HG03520 (cell line): ENCODE data around the gene CHURC1.

ENCODE experiments used
- ATAC-seq: cut with Tn5 transposase; IDR thresholded peaks from one replicate; pipeline ENCODE4 v1.9.1; 2021; ENCODE audit warnings: mild to moderate bottlenecking, moderate library complexity; ENCODE audit not compliant: unreplicated experiment

CHURC1 gene

DNA sequence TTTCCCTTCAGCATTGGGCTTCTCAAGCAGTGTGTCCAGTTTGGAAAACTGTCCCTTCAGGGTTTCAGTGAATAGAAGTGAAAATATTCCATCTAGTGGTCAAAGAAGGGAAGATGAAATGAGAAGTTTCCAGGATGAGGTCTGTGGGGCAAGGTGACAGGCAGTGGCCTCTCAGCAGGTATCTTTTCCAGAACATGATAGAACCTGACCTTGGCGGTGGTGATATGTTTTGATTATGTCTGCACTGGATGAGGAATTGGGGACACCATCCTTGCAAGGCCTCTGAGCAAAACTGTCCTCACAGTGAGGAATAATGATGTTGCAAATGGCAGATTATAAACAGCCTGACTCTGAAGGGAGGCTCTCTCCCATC lies 23.6 kb downstream of the CHURC1 start:
- ATAC-seq = no peak

DNA sequence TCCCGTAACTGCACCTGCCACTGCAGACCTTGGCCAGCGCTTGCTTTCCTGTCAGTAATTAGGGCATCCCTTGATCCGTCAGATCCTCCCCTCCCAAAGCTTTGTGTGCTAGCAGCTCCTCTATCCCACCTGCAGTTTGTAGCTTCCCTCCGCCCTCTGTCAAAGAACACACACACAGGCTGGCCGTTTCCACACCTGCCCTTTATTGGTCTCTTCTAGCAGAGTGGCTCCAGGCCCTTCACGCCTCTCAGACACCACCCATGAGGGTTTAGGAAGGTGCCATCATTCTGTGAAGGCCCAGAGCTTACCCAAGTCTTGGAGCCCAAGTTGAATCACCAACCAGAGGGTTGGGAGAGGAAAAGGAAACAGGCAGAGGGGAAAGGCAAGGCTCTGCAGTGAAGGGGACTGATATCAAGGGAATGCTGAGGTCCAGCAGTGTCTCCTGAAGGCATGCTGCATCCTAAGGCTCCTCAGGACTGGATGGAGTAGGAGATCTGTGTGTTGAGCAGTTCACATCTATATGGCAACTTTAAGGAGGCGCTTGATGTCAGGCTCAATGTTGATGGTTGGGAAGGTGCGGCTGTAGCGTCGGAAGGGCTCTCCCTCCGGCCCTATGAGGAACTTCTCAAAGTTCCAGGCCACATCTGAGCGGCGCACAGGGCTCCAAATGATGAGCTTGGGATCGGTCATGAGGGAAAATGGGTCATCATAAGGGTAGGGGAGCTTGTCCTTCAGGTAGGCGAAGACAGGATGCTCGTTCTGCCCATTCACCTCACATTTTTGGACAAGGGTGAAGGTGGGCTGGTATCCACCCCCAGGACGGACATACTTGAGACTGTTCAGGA lies 24.9 kb downstream of the CHURC1 start:
- ATAC-seq = no peak

DNA sequence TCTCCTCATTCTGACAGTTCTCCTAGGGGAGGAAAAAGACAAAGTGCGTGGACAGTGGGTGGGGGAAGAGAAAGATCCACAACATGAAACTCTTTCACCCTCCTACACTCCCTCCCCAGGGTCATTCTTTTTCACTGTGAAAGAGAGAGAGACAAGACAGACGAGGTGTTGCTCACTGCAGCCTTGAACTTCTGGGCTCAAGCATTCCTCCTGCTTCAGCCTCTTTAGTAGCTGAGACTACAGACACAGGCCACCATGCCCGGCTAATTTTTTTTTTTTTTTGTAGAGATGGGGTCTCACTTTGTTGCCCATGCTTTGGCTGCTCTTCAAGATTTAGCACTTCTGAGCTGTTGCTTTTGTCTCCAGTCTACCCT lies 25.5 kb downstream of the CHURC1 start:
- ATAC-seq = no peak

DNA sequence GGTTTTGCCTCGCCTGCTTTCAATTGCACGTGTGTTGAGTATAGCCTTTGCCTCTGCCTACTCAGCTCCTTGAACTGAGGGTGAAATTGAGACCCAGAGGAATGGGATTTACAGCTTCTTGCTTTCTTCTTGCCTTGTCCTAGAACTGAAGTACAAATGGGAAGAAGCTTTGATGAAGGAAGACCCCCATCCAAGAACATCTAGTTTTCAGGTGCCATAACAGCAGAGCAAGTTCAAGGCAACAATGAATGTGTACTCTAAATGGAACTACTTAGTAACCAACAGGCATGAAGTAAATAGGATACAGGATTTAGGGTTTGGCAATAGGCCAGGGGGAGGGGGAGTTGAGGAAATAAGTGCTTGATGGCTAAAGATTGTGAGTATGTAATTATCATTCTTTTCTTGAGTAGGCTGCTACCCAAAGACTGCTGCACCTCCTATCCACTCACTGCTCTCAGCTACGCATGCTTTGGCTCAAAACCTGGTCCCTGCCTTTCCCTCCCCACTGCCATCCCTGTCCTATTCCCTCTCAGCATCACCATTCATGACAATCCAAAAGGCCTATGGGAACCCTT lies 26.2 kb downstream of the CHURC1 start:
- ATAC-seq = no peak

DNA sequence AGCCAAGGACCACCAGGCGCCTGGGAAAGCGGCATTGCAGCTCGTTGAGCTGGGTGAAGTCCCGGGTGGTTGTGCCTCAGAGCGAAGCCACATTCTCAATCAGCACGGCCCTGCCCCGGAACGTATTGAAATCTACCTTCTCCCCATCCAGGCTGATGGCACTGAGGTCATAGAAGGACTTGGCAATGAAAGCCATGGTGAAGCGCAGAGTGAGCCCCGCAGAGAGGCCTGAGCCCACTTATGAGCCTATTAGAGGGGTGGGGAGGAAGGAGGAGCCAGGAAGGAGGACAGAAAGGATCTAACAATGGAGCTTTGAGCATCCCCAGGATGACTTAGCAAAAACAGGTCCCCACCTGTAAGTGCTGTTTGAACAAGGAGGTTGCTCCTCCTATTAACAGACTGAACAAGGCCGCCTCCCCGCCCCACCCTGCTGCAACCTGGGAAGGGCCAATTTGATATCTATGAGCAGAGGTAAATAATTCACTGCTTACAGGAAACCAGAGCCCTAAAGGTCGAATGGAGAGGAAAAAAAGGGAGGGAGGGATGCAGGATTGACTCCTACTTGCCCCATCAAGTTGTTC lies 28.4 kb downstream of the CHURC1 start, which contains the start of gene GPX2:
Gene GPX2 (minus strand): TSS at position 215 of the 581 bp plus-strand sequence. CDS start 19 bp downstream, at position 196.
- no peak for ATAC-seq

DNA sequence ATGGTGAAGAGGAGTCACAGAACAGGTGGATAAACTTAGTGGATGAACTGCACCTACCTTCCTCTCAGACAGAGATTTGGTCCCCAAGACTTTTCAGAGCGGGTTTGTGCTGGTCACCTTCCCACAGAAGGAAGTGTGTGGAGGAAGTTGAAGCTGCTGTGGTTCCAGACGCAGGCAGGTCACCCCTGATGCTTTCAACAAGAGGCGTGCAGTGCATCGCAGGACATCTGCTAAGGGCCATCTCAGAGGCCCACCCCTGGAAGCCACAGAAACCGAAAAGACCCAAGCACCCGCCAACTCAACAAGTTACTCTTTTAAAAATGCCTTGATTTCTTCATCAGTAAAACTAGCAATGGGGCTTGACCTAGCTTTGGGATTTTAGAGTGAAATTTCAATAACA lies 29.3 kb downstream of the CHURC1 start:
- ATAC-seq = no peak

DNA sequence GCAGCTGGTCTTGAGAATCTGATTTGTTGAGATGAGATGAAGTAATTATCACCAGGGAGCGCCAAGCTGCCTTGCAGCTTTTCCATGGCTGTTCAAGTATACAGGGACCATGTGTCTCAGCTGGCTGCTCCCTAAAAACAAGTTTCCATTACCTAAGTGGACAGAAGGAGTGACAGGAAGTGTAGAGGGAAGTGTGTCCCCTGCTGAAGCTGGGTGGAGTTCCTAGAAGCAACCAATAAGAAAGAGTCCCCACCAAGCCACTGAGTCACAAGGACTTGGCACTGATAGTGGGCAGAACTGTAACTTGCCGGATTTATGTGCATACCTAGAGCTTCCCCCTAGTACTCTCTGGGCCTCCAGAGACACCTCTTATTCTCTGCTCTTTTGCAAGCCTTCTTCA lies 29.8 kb downstream of the CHURC1 start:
- no peak for ATAC-seq

DNA sequence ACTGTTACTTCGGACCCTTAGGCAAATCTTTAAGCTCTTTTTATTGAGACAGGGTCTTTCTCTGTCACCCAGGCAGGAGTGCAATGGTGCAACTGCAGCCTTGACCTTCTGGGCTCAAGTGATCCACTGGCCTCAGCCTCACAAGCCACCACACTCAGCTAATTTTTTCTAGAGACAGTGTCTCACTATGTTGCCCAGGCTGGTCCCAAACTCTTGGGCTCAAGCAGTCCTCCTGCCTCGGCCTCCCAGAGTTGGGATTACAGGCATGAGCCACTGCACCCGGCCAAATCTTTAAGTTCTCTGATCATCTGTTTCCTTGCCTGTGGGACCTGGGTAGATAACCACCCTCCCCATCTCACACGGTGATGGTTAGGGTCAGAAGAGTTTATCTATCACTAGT lies 30.6 kb downstream of the CHURC1 start:
- no peak for ATAC-seq

DNA sequence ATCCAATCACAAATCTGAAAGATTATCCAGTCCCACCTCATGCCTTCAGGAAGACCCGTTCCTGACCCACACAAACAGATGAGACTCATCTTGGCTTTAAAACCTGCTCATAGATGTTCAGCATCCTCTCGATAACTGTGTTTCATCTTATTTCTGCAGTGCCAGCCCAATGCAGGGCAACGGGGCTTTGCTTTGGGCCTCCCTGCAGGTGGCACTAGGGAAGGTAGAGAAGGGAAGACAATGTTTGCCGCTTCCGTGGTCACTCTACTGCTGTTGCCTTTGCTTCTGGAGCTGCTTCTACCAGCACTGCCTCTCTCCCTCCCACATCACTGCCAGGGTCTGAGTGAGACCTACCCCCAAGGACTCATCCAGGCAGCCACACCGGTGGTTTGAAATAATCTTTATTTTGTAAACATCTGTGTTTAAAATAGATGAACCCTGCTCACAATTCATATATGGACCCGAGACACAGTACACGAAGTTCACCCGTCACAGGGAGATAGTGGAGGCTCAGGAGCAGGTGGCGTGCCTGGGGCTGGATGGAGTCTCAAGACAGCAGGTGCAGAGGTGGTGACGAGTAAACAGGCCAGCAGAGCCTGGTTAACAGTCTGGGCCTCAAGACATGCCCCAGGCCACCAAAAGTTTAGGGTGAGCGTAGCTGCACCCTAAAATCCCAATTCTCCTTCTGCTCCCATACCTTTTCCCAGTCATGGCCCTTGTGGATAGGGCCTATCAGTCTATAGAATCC lies 31.4 kb downstream of the CHURC1 start:
- ATAC-seq = no peak

DNA sequence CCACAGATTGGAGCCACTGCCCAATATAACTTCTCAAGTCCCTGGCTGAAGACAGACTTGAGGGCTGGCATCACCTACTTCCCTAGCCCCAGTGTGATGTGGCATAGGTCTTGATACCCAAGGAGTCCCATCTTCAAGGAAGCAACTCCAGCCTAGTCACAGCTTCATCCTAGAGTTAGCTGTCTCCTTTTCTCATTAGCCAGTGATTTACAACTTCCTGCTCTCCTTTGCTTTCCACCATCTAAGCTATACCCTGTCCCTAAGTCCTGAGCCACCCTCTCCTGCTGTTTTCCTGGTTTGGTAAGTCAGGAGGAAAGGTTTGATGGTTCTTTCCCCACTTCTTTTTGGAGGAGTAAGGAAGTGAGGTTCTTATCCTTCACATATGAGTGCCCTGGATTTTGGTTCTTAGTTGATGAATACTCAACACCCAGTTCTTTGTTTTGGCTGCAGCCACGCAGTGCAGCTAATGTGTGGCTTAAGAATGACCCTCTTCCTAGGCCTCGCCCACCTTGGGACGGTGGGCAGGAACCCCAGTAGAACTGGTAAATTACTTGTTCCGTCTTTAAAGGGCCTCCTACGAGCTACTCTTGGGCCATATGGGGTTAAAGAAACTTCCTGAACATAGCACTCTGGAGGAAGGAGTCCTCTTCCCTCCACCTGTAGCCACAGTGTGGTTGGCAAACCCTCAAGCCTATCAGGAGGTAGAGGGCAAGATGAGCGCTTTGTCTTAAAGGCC lies 32.2 kb downstream of the CHURC1 start:
- ATAC-seq = no peak

DNA sequence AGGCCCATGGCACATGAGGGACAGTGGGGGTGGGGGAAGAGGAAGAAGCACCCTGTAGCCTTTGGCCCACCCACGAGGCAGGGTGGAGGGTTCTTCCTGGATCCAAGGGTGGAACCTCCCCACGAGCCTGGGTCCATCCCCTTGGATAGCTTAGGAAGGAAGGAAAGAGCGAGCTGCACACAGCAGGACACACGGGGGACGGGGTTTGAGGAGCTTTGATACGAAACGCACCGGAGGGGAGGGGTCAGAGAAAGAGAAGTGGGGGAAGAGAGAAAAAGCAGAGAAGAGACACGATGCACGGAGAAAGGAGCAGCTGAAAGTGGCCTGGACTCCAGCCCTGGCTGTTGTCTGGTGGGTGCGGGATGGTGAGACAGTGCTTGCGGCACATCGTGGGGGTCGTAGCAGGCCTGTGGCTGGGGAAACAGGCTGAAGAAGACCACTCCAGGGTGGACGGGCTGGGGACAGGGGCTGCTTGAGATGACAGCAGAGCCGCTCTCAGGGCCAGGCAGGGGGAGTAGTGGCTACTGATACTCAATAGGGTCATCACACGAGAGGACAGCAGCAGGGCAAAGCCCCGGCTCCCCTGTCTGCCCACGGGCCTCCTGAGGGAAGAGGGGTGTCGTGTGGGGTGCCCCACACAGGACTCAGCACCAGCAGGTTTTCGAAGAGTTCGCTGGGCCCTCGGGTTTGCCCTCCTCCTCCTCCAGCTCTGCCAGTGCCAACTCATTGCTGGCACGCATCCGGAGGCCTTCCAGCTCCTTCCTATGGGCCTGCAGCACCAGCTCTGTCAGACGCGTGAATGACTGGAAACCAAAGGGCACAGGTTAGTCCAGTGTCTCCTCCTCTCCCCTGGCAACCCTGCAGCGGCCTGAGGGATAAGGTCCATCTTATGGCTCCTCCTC lies 33.7 kb downstream of the CHURC1 start:
- no peak for ATAC-seq

DNA sequence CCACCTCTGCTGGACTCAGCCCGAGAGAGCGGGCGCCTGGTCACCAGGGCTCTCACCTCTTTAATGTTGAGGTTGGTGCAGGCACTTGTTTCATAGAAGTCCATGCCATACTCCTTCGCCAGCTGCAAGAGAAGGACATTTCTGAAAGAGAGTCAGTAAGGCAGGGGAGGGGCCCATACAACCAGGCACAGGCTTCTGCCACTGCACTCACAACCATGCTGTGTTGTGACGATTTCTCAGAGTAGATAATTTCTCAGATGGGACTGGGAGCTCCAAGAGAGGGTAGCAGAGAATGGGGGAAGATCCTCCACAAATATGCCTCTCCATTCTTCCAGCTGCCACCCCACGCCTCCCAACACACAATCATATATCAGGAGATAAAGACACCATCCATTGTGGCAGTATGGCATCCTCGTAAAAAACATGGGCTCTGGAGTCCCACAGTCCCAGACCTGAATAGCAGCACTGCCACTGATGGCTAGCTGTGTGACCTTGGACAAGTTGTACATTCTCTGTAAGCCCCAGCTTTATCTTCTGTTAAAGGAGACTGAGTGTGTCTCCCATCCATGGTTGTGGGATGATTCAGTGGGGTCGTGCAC lies 34.5 kb downstream of the CHURC1 start:
- no peak for ATAC-seq

DNA sequence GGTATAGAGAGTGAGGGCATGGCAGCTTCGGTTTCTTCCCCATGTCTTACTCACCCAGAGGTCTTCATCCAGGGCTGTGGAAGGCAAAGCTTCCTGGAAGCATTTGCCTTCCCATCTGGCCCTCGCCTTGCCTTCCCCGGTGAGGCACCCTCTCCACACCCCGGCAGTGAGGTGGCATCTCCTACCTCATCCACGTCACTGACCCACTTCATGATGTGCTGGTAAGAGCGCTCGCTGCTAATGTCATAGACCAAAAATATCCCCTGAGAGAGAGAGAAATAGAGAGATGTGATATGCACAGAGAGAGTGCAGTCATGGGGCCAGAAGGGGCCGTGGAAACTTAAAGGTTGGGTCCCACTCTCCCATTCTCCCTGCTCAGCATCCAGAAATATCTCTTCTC lies 36.6 kb downstream of the CHURC1 start:
- ATAC-seq = no peak

DNA sequence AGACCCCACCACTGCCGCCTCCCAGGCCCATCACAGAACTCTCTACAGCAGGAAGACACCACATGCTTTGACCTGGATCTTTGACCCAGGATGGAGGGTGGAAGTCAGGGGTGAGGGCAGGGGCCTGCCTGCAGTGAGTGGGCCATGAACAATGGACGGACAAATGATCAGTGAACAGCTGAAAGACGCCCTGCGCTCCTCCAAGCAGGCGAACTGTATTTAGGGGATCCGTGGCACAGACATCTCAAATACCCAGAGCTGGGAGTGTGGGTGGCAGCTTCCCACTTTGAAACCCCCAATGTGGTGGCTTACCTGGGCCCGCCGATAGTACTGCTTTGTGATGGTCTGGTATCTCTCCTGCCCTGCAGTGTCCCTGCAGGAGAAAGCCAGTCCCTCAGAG lies 37.0 kb downstream of the CHURC1 start:
- no peak for ATAC-seq

DNA sequence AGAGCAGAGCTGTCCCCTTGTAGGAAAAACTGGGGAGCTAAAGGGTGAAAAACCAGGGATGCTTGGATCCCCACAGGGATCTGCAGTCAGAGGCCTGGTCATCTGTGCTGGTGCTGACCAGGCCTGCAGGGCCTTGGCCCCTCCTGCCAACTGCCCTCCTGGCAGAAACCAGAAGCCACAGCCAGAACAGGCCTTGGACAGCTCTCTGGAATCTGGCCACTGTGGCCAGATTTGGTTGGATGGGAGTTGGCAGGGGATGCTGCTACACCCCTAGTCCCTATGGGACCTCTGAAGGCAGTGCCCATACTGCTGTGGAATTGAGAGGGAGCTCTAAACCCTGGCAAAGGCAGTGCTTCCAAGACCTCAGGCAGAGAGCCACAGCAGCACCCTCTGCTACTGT lies 37.5 kb downstream of the CHURC1 start:
- no peak for ATAC-seq

DNA sequence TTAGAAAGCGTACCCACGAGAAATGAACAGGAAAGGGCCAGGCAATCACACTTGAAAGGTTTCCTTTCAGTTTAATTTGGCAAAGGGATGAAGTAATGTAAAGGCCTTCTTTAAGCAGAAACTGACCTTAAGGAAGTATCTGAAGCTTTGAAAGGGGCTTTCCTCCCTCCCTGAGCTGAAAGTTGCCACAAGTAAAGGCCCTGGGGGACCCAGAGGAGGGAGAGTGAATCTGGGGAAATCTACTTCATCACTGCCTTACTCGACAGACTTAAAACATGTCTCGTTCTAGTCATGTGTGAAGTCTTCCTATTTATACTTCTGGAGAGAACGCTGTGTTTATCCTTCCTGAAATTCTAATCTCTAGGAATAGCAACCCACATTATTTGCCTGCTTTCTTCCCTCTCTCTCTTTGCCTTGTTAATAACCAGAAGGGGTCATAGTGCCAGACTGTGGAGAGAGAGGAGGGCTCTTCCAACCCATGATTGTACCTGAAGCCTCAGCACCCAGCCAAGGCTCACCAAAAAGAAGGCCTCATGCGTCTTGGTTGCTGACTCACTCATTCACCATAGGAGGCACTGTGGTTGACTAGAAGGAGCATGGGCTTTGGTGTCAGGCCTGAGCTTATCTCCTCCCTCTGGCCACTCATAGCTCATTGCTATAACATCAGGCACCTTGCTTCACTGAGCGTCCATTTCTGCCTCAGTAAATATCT lies 38.5 kb downstream of the CHURC1 start:
- no peak for ATAC-seq

DNA sequence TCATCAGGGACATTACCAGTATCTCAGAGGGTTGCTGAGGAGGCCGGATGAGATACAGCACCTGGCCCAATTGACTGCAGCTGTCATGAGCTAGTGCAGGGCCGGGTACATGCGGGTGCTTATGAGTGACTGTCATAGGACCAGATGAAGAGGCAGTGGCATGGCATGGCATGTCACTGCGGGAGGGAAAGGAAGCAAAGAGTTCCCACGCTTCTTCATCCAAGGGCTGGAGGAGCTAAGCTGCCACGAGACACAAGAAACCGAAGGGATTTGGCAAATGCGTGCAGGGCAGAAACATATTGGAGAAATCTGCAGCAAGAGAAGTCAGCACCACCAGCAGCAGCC lies 39.0 kb downstream of the CHURC1 start:
- ATAC-seq = no peak

DNA sequence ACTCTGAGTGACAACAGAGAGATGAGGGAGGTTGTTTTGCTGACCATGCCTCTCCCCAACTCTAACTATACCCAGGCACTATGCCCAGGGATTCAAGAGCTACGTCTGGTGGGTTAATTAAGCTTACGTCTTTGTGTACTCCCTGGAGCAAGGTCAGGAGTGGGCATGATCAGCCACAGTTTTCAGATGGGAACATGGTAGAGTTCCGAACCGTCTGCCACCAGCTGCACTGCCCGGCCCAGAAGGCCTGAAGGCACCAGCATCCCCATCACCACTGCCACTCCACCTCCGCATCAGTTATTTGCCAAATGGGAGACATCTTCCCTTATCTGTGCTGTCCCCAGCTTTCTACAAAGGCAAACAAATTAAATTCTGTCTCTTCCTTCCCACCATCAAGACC lies 39.4 kb downstream of the CHURC1 start:
- no peak for ATAC-seq
